Activated CD8-positive, alpha-beta memory T cell treated with anti-CD3 and anti-CD28 coated beads, Interleukin-2, amount 50 U/mL, for 1 hour (primary cell): ENCODE results near the gene C5orf22.

Experiments
- DNase-seq: peaks from one replicate; pipeline ENCODE4 v3.0.0-alpha.2; 2020; ENCODE audit errors: extremely low read depth

Gene C5orf22

GRCh38 chr5:31604240-31604639 lies 72.1 kb downstream of the C5orf22 start:
- no peak for DNase-seq

GRCh38 chr5:31604644-31605043 lies 72.5 kb downstream of the C5orf22 start:
- no peak for DNase-seq
